ENCODE data around the gene MRPL41.
"Not testable (repeated sequence)": the region's sequence is repeated elsewhere in the genome, so short reads cannot be mapped to it uniquely, and the experiment has no call there.

MRPL41 gene

DNA sequence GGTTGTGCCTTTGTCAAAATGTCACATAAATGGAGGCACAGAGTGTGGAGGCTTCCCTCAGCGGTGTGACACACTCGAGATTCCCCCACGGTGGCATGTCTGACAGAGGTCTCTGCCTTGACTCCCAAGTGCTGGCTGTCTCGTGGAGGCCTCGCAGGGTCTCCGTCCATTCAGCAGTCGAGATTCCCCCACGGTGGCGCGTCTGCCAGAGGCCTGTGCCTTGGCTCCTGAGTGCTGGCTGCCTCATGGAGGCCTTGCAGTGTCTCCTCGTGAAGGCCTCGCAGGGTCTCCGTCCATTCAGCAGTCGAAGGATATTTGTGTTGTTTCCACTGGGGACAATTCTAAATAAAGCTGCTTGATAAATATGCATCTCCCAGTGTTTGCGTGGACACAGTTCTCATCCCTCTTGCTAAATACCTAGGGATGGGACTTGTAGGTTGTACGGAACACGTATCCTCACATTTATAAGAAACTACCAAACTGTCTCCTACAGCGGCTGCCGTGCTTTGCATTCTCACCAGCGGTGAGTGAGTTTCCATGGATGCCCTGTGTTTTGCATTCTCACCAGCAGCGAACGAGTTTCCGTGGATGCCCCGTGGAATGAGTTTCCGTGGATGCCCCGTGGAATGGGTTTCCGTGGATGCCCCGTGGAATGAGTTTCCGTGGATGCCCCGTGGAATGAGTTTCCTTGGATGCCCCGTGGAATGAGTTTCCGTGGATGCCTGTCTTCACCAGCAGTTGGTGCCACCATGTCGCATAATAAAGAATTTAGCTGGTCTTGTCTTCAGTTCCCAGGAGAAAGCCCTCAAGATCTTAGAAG lies 27.3 kb upstream of the MRPL41 start:
- no peak overlapping the region for H3K4me3 ChIP-seq (ENCODE audit: low read depth, low read length)
- no peaks in the 10 kb centered on the region for H3K9me3 ChIP-seq (ENCODE audit: control insufficient read depth, insufficient read depth, low read depth, low read length)
- no peaks in the 10 kb centered on the region for H3K27me3 ChIP-seq (ENCODE audit: control insufficient read depth, insufficient read depth, low read length)
- no peaks in the 10 kb centered on the region for H3K36me3 ChIP-seq (ENCODE audit: control insufficient read depth, insufficient read depth, low read length)
- H3K4me1 ChIP-seq (ENCODE audit: control insufficient read depth, insufficient read depth, low read length), result no peaks in the 10 kb centered on the region
- H3K9ac ChIP-seq (ENCODE audit: low read length), result no peak overlapping the region
- no peak overlapping the region for H3K27ac ChIP-seq (ENCODE audit: low read depth, low read length)

DNA sequence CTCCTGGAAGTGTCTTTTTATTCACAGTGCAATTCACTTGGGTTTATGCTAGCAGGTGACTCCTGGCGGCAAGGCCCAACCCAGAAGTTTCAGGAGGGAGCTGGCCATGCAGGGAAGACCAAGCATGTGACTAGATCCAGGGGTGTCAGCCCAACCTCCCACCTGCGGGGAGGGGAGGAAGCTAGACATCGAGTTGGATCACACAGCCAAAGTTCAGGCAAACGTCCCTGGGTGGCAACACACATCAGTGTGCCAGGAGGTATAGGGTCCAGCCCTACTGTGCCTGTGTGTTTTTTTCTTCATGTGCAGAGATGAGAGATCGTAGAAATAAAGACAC lies 26.7 kb upstream of the MRPL41 start:
- Histone ChIP-seq H3K36me3 (ENCODE audit: control insufficient read depth, insufficient read depth, low read length) (no peaks in the 10 kb centered on the region), H3K9me3 (ENCODE audit: control insufficient read depth, insufficient read depth, low read depth, low read length) (no peaks in the 10 kb centered on the region), H3K4me3 (ENCODE audit: low read depth, low read length) (no peak overlapping the region), H3K27ac (ENCODE audit: low read depth, low read length) (no peak overlapping the region), H3K4me1 (ENCODE audit: control insufficient read depth, insufficient read depth, low read length) (no peaks in the 10 kb centered on the region), H3K27me3 (ENCODE audit: control insufficient read depth, insufficient read depth, low read length) (no peaks in the 10 kb centered on the region), H3K9ac (ENCODE audit: low read length) (no peak overlapping the region)

DNA sequence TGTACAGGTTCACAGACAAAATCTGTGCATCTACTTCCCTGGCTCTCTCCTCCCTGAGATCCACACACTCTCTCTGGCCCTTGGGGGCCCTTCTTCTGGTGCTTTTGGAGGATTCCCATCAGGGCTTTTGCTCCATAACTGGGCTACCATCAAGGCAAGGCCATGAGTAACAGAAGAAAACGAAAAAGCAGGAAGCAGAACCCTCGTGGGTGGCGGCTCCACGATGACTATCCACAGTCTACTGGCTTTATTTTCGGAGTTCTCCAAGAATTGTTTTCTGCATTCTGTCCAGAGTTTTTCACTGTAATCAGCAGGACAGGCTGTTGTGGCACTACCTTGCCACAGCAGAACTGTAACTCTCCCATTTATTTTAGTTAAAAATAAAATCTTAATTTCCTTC lies 21.3 kb upstream of the MRPL41 start:
- Histone ChIP-seq H3K9me3 (ENCODE audit: control insufficient read depth, insufficient read depth, low read depth, low read length) (no peaks in the 10 kb centered on the region), H3K4me1 (ENCODE audit: control insufficient read depth, insufficient read depth, low read length) (peaks cover 2% of the 10 kb centered on the region; the same call in 1 of the 2 replicates), H3K4me3 (ENCODE audit: low read depth, low read length) (no peak overlapping the region), H3K9ac (ENCODE audit: low read length) (no peak overlapping the region), H3K27me3 (ENCODE audit: control insufficient read depth, insufficient read depth, low read length) (no peaks in the 10 kb centered on the region), H3K36me3 (ENCODE audit: control insufficient read depth, insufficient read depth, low read length) (no peaks in the 10 kb centered on the region), H3K27ac (ENCODE audit: low read depth, low read length) (no peak overlapping the region)

DNA sequence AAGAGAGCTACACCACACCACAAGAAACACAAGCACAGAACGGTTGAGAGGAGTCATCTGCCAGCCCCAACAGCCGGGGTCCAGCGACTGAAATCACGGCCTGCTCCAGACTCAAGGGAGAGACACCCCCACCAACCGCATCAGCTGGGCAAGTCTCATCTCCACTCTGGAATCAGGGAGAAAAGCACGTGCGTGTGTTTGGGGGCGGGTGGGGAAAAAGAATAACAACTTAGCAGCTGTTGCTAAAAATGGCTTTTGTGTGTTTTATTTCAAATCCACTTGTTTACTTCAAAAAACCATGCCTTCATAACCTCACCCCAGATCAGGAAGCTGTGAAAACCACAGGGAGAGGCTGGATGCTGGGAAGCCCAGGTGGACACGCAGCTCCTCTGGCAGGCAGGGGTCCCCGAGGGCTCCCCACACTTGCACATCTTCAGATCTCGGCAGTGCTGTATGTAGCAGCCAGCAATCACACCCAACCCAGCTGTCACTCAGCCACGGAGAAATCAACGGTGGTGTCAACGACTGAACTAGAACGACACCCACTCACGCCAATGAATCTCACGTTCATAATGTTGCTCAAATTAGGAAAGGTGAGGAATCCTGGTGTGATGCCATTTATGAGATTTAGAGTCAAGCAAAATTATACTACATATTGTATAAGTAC lies 20.4 kb upstream of the MRPL41 start:
- H3K36me3 ChIP-seq (ENCODE audit: control insufficient read depth, insufficient read depth, low read length), result no peaks in the 10 kb centered on the region
- H3K27me3 ChIP-seq (ENCODE audit: control insufficient read depth, insufficient read depth, low read length), result no peaks in the 10 kb centered on the region
- no peak overlapping the region for H3K4me3 ChIP-seq (ENCODE audit: low read depth, low read length)
- H3K4me1 ChIP-seq (ENCODE audit: control insufficient read depth, insufficient read depth, low read length), result peaks cover 2% of the 10 kb centered on the region; the same call in 1 of the 2 replicates
- H3K9me3 ChIP-seq (ENCODE audit: control insufficient read depth, insufficient read depth, low read depth, low read length), result no peaks in the 10 kb centered on the region
- no peak overlapping the region for H3K9ac ChIP-seq (ENCODE audit: low read length)
- H3K27ac ChIP-seq (ENCODE audit: low read depth, low read length), result no peak overlapping the region

DNA sequence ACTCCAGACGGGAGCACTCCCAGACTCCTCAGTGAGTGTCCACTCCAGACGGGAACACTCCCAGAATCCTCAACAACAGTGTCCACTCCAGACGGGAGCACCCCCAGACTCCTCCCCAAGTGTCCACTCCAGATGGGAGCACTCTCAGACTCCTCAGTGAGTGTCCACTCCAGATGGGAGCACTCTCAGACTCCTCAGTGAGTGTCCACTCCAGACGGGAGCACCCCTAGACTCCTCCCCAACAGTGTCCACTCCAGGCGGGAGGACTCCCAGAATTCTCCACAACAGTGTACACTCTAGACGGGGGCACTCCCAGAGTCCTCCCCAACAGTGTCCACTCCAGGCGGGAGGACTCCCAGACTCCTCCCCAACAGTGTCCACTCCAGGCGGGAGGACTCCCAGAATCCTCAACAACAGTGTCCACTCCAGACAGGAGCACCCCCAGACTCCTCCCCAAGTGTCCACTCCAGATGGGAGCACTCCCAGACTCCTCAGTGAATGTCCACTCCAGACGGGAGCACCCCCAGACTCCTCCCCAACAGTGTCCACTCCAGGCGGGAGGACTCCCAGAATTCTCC lies 18.7 kb upstream of the MRPL41 start:
- not testable (repeated sequence) for H3K27me3 ChIP-seq (ENCODE audit: control insufficient read depth, insufficient read depth, low read length); H3K27ac ChIP-seq (ENCODE audit: low read depth, low read length); H3K9ac ChIP-seq (ENCODE audit: low read length); H3K36me3 ChIP-seq (ENCODE audit: control insufficient read depth, insufficient read depth, low read length); H3K9me3 ChIP-seq (ENCODE audit: control insufficient read depth, insufficient read depth, low read depth, low read length); H3K4me3 ChIP-seq (ENCODE audit: low read depth, low read length); H3K4me1 ChIP-seq (ENCODE audit: control insufficient read depth, insufficient read depth, low read length)

DNA sequence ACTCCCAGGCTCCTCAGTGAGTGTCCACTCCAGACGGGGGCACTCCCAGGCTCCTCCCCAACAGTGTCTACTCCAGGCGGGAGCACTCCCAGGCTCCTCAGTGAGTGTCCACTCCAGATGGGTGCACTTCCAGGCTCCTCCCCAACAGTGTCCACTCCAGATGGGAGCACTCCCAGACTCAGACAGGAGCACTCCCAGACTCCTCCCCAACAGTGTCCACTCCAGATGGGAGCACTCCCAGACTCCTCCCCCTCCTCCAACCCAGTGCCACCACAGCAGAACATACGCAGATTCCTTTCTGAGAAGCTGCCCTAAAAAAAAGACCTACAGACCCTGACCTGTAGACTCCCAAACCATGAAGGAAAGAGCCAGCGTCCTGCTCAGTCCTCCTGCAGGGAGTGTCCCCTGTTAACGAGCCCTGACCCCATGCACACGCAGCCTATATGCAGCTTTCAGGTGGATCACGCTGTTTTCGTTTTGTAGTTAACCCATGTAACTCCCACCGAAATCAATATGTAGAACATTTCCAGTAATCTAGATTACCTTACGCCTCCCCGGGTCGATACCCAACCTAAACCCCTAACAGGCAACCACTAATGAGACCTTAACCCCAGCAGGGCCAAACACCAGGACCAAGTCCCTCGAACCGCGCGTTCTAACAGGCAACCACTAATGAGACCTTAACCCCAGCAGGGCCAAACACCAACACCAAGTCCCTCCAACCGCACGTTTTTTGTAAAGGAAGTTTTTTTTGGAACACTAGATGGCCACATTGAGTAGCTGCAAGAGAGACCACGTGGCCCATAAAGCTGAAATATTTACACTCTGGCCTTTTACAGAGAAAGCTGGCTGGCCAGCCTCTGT lies 17.2 kb upstream of the MRPL41 start:
- no peak overlapping the region for H3K4me3 ChIP-seq (ENCODE audit: low read depth, low read length)
- H3K9ac ChIP-seq (ENCODE audit: low read length), result no peak overlapping the region
- no peaks in the 10 kb centered on the region for H3K9me3 ChIP-seq (ENCODE audit: control insufficient read depth, insufficient read depth, low read depth, low read length)
- H3K36me3 ChIP-seq (ENCODE audit: control insufficient read depth, insufficient read depth, low read length), result no peaks in the 10 kb centered on the region
- no peaks in the 10 kb centered on the region for H3K27me3 ChIP-seq (ENCODE audit: control insufficient read depth, insufficient read depth, low read length)
- peaks cover 2% of the 10 kb centered on the region; the same call in 1 of the 2 replicates for H3K4me1 ChIP-seq (ENCODE audit: control insufficient read depth, insufficient read depth, low read length)
- no peak overlapping the region for H3K27ac ChIP-seq (ENCODE audit: low read depth, low read length)

DNA sequence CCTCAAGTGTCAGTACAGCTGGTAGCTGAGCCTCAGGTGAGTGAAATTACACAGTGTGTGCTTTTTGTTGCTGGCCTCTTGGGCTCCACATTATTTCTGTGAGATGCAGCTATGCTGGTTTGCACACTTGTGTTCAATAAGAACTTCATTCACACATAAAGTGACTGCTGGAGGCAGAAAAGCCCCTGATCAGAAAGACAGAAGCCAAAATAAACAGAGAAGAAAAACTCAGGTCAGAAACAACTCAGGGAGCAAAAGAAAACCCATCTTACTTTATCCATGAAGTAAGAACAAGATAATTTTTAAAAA lies 16.6 kb upstream of the MRPL41 start:
- H3K9ac ChIP-seq (ENCODE audit: low read length), result no peak overlapping the region
- H3K4me3 ChIP-seq (ENCODE audit: low read depth, low read length), result no peak overlapping the region
- H3K27me3 ChIP-seq (ENCODE audit: control insufficient read depth, insufficient read depth, low read length), result no peaks in the 10 kb centered on the region
- H3K9me3 ChIP-seq (ENCODE audit: control insufficient read depth, insufficient read depth, low read depth, low read length), result no peaks in the 10 kb centered on the region
- peaks cover 2% of the 10 kb centered on the region; the same call in 1 of the 2 replicates for H3K4me1 ChIP-seq (ENCODE audit: control insufficient read depth, insufficient read depth, low read length)
- no peaks in the 10 kb centered on the region for H3K36me3 ChIP-seq (ENCODE audit: control insufficient read depth, insufficient read depth, low read length)
- no peak overlapping the region for H3K27ac ChIP-seq (ENCODE audit: low read depth, low read length)

DNA sequence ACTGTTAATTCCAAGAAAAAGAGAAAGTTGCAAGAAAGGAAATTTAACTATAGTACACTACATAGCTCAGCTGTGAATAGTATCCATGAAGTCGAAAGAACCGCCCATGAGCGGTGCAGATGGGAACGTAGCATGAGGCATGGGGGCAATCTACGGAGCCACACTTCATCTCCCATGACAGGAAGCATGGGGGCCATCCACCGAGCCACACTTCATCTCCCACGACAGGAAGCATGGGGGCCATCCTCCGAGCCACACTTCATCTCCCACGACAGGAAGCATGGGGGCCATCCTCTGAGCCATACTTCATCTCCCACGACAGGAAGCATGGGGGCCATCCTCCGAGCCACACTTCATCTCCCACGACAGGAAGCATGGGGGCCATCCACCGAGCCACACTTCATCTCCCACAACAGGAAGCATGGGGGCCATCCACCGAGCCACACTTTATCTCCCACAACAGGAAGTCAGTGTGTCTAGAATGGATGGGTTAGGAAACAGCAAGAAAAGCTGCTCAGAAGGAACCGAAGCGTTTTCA lies 15.0 kb upstream of the MRPL41 start:
- not testable (repeated sequence) for H3K36me3 ChIP-seq (ENCODE audit: control insufficient read depth, insufficient read depth, low read length); H3K9me3 ChIP-seq (ENCODE audit: control insufficient read depth, insufficient read depth, low read depth, low read length); H3K27me3 ChIP-seq (ENCODE audit: control insufficient read depth, insufficient read depth, low read length); H3K4me1 ChIP-seq (ENCODE audit: control insufficient read depth, insufficient read depth, low read length); H3K27ac ChIP-seq (ENCODE audit: low read depth, low read length); H3K9ac ChIP-seq (ENCODE audit: low read length); H3K4me3 ChIP-seq (ENCODE audit: low read depth, low read length)

DNA sequence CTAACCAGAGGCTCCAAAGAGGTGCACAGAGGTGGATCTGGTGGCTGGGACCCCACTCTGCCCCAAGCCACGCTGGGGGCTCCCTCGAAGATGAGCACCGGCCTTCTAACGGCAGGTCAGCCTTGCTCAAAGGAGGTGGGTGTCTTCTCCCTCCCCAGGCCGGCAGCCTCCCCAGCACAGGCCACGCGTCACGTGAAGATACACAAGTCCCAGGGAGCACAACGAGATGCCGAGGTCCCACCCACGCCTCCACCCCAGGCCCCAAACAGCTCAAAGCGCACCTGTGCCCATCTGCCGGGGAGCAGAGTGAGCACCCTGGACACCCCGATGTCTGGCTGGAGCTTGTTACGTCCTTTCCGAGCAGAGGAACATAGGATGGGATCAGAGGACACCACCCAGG lies 13.6 kb upstream of the MRPL41 start:
- no peaks in the 10 kb centered on the region for H3K27me3 ChIP-seq (ENCODE audit: control insufficient read depth, insufficient read depth, low read length)
- H3K9me3 ChIP-seq (ENCODE audit: control insufficient read depth, insufficient read depth, low read depth, low read length), result no peaks in the 10 kb centered on the region
- no peak overlapping the region for H3K27ac ChIP-seq (ENCODE audit: low read depth, low read length)
- no peak overlapping the region for H3K9ac ChIP-seq (ENCODE audit: low read length)
- peaks cover 2% of the 10 kb centered on the region; the same call in 1 of the 2 replicates for H3K4me1 ChIP-seq (ENCODE audit: control insufficient read depth, insufficient read depth, low read length)
- H3K36me3 ChIP-seq (ENCODE audit: control insufficient read depth, insufficient read depth, low read length), result no peaks in the 10 kb centered on the region
- H3K4me3 ChIP-seq (ENCODE audit: low read depth, low read length), result no peak overlapping the region

DNA sequence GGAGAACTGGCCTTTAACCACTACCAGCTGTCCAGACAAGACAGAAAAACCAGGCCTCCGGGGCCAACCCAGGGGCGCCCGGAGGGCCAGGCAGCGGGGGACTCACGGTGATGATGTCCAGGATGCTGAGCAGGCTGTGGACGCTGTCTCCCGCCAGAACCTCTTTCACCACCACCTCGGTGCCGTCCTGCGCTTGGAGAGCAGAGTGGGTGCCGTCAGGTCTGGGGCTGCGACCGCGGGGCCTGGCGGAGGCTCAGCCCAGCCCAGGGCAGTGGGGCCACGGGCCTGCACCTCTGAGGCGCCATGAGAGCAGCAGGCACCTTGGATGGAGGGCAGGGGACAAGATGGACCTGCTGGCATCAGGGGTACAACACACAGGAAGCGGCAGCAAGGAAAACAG lies 11.1 kb upstream of the MRPL41 start:
- Histone ChIP-seq H3K4me3 (ENCODE audit: low read depth, low read length) (no peak overlapping the region), H3K27ac (ENCODE audit: low read depth, low read length) (no peak overlapping the region), H3K4me1 (ENCODE audit: control insufficient read depth, insufficient read depth, low read length) (no peaks in the 10 kb centered on the region), H3K9me3 (ENCODE audit: control insufficient read depth, insufficient read depth, low read depth, low read length) (no peaks in the 10 kb centered on the region), H3K27me3 (ENCODE audit: control insufficient read depth, insufficient read depth, low read length) (no peaks in the 10 kb centered on the region), H3K9ac (ENCODE audit: low read length) (no peak overlapping the region), H3K36me3 (ENCODE audit: control insufficient read depth, insufficient read depth, low read length) (no peaks in the 10 kb centered on the region)
